Measurements from ENCODE around the gene IAPP.

DNA sequence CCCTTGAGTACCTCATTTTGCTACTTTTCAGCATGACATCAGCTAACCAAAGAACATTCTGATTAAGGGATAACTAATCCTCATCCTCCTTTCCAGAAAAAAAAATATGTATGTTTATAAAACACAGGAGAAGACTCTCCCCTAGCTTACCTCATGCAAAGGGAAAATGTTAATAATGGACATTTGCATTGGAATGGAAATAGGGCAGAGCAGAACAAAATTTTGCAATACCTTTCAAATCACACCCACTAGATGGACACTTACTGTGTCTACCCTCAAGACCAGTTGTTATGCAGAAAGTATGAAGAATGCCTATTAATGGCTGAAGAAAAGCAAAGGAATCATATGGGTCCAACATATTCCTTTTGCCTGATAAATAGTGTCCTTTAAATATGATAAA lies 29.1 kb upstream of the IAPP start:
- TF ChIP-seq, protein P1, sequence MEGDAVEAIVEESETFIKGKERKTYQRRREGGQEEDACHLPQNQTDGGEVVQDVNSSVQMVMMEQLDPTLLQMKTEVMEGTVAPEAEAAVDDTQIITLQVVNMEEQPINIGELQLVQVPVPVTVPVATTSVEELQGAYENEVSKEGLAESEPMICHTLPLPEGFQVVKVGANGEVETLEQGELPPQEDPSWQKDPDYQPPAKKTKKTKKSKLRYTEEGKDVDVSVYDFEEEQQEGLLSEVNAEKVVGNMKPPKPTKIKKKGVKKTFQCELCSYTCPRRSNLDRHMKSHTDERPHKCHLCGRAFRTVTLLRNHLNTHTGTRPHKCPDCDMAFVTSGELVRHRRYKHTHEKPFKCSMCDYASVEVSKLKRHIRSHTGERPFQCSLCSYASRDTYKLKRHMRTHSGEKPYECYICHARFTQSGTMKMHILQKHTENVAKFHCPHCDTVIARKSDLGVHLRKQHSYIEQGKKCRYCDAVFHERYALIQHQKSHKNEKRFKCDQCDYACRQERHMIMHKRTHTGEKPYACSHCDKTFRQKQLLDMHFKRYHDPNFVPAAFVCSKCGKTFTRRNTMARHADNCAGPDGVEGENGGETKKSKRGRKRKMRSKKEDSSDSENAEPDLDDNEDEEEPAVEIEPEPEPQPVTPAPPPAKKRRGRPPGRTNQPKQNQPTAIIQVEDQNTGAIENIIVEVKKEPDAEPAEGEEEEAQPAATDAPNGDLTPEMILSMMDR (optimal IDR thresholded peaks at IDR 0.05 in 1 of 3, IDR thresholded peaks at IDR 0.05 in 1 of 3, conservative IDR thresholded peaks at IDR 0.05 in 1 of 3; ENCODE audit: extremely low read depth in 1 of 3, insufficient read depth in 2 of 3, low read length in 3 of 3), result no peak
- TF ChIP-seq EZH2 (IDR thresholded peaks at IDR 0.05; ENCODE audit: low read length), result no peak

Measured in keratinocyte (primary cell).